Adrenal gland (tissue), 12 donors: ENCODE data around the gene CISTR. TPM values are rescaled to one million over a fixed set of nuclear protein-coding genes. Genes with fewer than 3 reads are reported as not detected.

ENCODE experiments used
- DNase-seq, 7 donors: peaks; one replicate each; pipeline ENCODE4 v3.0.0-alpha.2; 2019 to 2020
- H3K27ac ChIP-seq, 5 donors: fragments of 200-600 bp; sonication (generic) in 4 of 5; 1 replicate in 3 of 5; 2 replicates in 2 of 5; pipeline versions ENCODE4 v1.5.1 to v1.8.0; 2016 to 2020; ENCODE audit warnings: mild to moderate bottlenecking in 1 of 5
- H3K27me3 ChIP-seq: fragments of 200-600 bp; 2 replicates; pipeline ENCODE4 v1.8.0; 2021
- H3K36me3 ChIP-seq, 2 donors: fragments of 200-600 bp; replicated peaks in 1 of 2; 1 replicate in 1 of 2; 2 replicates in 1 of 2; pipeline versions ENCODE4 v1.5.1 to v1.8.0; 2018 to 2022
- H3K4me1 ChIP-seq, 2 donors: fragments of 200-600 bp; replicated peaks in 1 of 2; 1 replicate in 1 of 2; 2 replicates in 1 of 2; pipeline versions ENCODE4 v1.5.1 to v1.8.0; 2018 to 2021
- H3K4me3 ChIP-seq, 4 donors: fragments of 200-600 bp; sonication (generic) in 3 of 4; one replicate each; pipeline ENCODE4 v1.5.1; 2016 to 2018
- H3K9me3 ChIP-seq, 3 donors: fragments of 200-600 bp; sonication (generic) in 1 of 3; replicated peaks in 1 of 3; 1 replicate in 2 of 3; 2 replicates in 1 of 3; pipeline versions ENCODE4 v1.5.1 to v1.8.0; 2016 to 2021
- CTCF ChIP-seq, 6 experiments: fragments of 450-650 bp in 4 of 6; fragments of 200-600 bp in 2 of 6; sonication (generic) in 1 of 6; IDR thresholded peaks; 1 replicate in 5 of 6; 2 replicates in 1 of 6; pipeline versions ENCODE4 v1.5.1 to v1.8.0; 2016 to 2021; ENCODE audit warnings: antibody characterized with exemption in 6 of 6, mild to moderate bottlenecking in 2 of 6, moderate library complexity in 1 of 6
- POLR2A ChIP-seq, 2 donors: fragments of 450-650 bp; IDR thresholded peaks; one replicate each; pipeline ENCODE4 v1.6.1; 2017; ENCODE audit warnings: antibody characterized with exemption in 2 of 2, mild to moderate bottlenecking in 2 of 2, moderate library complexity in 1 of 2
- WGBS, 4 donors: extraction: QIAGEN DNeasy Blood & Tissue Kit in 2 of 4; methylation state at CpG; one replicate each; pipeline versions ENCODE4 v1.1.5 to v1.1.7; 2013 to 2017; 5-methylcytosine and 5-hydroxymethylcytosine counted together
- intact Hi-C, 2 donors: fragments of 100-400 bp; cut with DNase I; formaldehyde crosslinking; loops; one replicate each; pipeline versions ENCODE4 v1.14.1 to v1.15.0; 2022 to 2023
- polyA plus RNA-seq, 3 donors: library from polyadenylated mRNA; stranded (reverse); fragments of 200-250 nt in 2 of 3; fragments of 350-450 nt in 1 of 3; fragmentation: Illumina TruSeq in 1 of 3; extraction: RNeasy Lipid Tissue Mini Kit (QIAGEN cat#74804) in 1 of 3; gene quantifications; one replicate each; pipeline ENCODE4 v1.2.3, GENCODE V29; 2013 to 2014
- total RNA-seq, 9 donors: library from RNA; depleted of rRNA in 4 of 9; stranded (reverse); fragments of >200 nt in 4 of 9; fragments of 120-200 nt in 1 of 9; fragmentation: NEBNext Ultra II Directional in 1 of 9; extraction: Animal tissue kit (Norgen Biotek cat#: 25700) in 1 of 9; gene quantifications; one replicate each; pipeline versions ENCODE4 v1.1.0 to v1.2.4, GENCODE V29; 2013 to 2023
- donor health status: healthy with polysubstance abuse.
- donor health status: Bipolar disorder and iron deficiency.
- donor health status: DM: yes; HTN: yes; CAD: no.
- donor health status: DM: no; HTN: no; CAD: no.
- donor health status: DM: no; HTN: no; CAD: no.
- donor health status: DM: yes; HTN: yes; CAD: no.

CISTR gene
- total and polyA plus RNA-seq, 12 donors: not detected

GRCh38 chr12:53743266-53744129 lies 8.3 kb downstream of the CISTR start:
- Histone ChIP-seq H3K27ac (no peak overlapping the region), H3K27me3 (peaks cover 36% of the 10 kb centered on the region), H3K4me1 (no peaks in the 10 kb centered on the region), H3K9me3 (no peaks in the 10 kb centered on the region), H3K4me3 (no peak overlapping the region), H3K36me3 (no peaks in the 10 kb centered on the region)
- 7 to 16% (median 12%) methylated on average over 14 to 16 of the region's 16 CpGs for WGBS, 4 donors
- DNase-seq: peak in 6 of 7 donors; percentile 40 to 72 (median 46)
- TF ChIP-seq CTCF (IDR thresholded peaks at IDR 0.05) (peak; percentile 80 to 91 (median 86)), POLR2A (IDR thresholded peaks at IDR 0.05) (no peak)
- intact Hi-C loops: loop anchor here (2.0 to 10.0 kb wide), 3 partner anchors 41 to 199 kb away; no protein-coding TSS in a partner anchor

GRCh38 chr12:53740130-53740491 lies 11.7 kb downstream of the CISTR start:
- H3K27me3 ChIP-seq: peaks cover 48% of the 10 kb centered on the region
- DNase-seq: no peak
- no peaks in the 10 kb centered on the region for H3K36me3 ChIP-seq
- no peak overlapping the region for H3K27ac ChIP-seq
- no peaks in the 10 kb centered on the region for H3K4me1 ChIP-seq
- WGBS, 4 donors: 61 to 75% (median 69%) methylated on average over 3 of the region's 3 CpGs
- TF ChIP-seq POLR2A (IDR thresholded peaks at IDR 0.05) (no peak), CTCF (IDR thresholded peaks at IDR 0.05) (no peak)
- no peaks in the 10 kb centered on the region for H3K9me3 ChIP-seq
- intact Hi-C loops: loop anchor here in 1 of 2 donors (10.0 kb wide), 1 partner anchor 195 kb away; no protein-coding TSS in a partner anchor
- no peak overlapping the region for H3K4me3 ChIP-seq

GRCh38 chr12:53739214-53740129 lies 12.3 kb downstream of the CISTR start:
- 8 to 11% (median 9%) methylated on average over 18 to 50 of the region's 50 CpGs for WGBS, 4 donors
- Histone ChIP-seq H3K27me3 (peaks cover 48% of the 10 kb centered on the region), H3K9me3 (no peaks in the 10 kb centered on the region), H3K4me3 (no peak overlapping the region), H3K36me3 (no peaks in the 10 kb centered on the region), H3K27ac (no peak overlapping the region), H3K4me1 (no peaks in the 10 kb centered on the region)
- DNase-seq: no peak
- intact Hi-C loops: loop anchor here in 1 of 2 donors (10.0 kb wide), 1 partner anchor 195 kb away; no protein-coding TSS in a partner anchor
- TF ChIP-seq CTCF (IDR thresholded peaks at IDR 0.05): no peak
- no peak for TF ChIP-seq POLR2A (IDR thresholded peaks at IDR 0.05)
